Inflammatory macrophage (primary cell): ENCODE data around the gene WIPF3.

Experiments used
- DNase-seq, 2 donors: peaks; one replicate each; pipeline ENCODE4 v3.0.0-alpha.2; 2020 to 2022

The WIPF3 gene

DNA sequence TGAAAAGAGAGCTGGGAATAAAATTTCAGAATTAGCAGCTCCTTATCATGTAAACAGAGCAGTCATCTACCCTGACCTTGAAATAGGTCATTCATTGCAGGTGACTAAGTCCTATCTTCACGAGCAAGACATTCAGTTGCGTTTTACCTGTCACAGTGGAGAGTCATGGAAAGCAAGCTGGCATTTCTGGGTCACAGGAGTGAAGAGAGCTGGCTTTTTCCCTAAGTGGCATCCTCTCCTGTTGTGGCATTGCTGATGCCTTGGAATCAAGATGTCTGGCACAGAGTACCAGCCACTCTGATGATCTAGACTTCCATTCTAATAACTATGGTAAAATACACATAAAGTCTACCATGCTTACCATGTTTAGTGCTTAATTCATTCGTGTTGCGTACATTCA, 112.5 kb downstream of the WIPF3 start:
- DNase-seq, result no peak

DNA sequence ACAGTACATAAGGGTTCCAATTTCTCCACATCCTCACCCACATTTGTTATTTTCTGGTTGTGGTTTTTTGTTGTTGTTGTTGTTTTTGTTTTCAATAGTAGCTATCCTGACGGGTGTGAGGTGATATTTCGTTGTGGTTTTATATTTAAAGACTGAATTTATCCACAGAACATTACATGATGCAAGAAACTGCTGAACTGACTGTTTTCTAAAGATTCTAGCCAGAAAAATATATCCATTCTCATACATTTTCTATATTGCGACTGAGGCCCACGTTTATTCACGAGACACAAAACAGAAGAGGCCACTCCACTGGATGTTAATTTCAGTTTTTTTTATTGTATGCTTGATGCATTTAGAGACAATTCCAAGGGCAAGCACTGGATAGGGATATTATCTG, 113.5 kb downstream of the WIPF3 start:
- no peak for DNase-seq

DNA sequence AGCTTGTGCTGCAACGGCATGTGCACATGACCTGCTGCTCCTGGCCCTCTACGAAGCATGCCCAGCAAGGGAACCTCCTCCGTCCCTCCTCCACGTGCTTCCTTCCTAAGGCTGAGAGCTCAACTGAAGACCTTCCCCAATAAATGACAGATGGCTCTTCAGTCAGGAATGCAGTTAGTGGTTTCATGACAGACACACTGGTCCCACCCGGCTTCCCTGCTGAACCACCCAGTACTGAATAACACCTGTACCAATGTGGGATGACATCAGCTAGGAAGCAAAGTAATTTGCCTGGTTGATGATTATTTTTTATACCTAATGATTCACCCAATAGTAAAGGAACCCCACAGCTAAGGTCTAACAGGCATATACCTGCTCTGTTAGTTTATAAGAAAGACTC, 114.2 kb downstream of the WIPF3 start:
- DNase-seq, result no peak

DNA sequence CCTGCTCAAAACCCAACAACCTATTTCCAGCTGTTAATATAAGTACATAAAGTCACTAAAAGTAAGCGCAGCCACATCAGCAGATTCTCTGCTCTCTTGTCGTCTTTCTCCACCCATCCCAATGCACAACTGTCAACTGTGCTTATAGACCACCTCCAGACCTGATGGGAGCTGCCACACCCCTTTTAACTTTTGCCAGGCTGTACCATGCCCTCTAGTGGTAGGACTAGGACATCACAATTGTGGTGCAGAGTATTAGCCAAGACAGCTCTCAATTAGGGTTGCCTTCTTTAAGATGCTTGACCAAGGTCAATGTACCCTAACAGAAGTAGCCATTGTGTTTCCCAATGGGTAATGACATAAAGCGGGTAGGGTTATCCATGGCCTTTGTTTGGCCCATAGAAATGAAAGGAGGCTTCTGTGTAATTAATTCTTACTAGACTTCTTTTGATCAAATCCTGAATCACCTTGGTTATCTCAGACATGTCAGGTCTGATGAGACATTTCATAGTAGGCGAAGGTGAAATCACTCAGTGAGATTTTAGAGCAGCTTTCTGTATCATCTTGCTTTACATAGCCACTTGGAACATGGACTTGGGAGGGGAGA, 115.2 kb downstream of the WIPF3 start:
- peak; percentile 65 to 70 for DNase-seq

DNA sequence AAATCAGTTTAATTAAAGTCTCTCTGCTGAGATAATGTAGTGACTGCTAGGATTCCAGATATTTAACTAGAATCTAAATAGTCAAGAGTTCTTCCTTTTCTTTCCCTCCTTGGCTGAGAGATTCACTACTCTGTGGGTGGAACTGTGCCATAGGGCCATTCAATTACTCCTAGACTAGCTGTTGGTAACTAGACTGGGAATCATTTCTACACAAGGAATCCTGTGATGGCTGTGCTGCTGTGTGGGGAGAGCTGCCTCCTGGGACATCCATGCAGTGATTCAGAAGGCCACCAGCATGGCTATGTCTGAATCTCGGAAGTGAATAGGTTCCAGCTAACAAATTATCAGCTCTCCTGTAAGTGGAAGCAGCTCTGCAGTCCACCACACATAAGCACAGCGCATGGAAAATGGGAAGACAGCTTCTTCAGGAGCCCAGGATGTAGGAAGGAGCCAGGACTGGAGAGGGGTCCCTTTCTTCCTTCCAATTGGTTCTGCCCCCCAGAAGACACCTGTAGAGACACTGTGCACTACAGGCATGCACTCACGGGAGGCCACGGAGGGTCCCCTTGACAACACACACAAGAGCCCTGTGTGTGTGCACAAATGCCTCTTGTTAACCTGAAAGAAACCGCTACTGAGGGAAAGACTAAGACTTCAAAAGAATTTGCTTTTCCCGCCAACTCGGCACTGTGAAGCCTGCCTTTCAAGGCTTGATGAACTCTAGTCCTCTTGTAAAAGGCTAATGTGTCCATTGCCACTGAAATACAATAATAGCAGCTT, 116.8 kb downstream of the WIPF3 start:
- no peak for DNase-seq

DNA sequence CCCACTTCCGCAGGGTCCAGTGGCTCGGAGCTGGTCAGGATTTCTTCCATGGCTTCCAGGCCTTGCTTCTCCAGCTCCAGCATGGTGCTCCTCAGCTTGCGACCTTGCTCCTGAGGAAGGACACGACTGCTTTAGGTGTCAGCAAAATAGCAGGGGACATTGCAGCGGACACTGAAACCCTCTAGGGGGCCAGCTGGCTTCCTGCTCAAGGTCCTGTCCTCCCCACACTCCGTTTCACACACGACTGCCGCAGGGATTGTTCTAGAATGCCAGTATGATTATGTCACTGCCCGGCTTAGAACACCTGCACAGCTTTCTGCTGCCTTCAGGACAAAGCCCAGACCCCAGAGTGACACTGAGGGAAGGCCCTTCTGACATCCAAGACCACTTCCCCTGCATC, 117.7 kb downstream of the WIPF3 start:
- DNase-seq, result no peak

DNA sequence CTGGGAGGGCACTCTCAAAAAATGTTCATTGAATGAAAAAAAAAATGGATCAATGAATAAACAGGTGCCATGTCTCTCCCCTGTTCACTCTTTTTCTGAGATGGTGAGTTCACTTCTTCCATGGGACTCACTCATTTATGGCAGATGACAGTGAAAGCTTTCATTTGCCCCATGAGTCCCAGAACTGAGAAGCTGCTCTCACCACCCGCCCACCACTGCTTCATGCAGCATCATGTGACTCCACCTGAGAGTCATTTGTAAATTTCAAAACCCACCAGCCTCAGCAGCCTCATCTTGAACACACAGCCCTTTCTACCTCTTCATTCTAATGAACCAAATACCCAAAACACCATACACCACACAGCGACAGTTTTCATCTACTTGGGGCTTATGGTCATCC, 118.4 kb downstream of the WIPF3 start:
- DNase-seq, result peak in 1 of 2 donors; percentile 33

DNA sequence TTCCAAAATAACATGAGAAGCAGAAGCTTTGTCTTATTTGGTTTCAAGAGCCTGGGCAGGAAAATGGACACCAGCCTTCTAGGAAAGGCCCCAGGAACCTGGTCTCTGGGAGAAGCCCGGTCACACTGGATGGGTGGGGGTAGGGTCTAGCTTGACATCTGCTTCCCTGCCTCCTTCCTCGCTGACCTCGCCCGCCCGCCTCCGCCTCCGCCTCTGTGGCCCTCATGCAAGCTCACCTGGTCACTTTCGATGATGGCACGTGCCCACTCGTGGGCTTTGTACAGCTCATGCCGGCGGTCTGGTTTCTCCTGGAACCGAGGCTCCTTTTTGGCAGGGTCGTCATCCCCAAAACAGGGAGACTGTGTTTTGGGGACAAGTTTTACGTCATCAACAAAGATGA, 119.9 kb downstream of the WIPF3 start:
- no peak for DNase-seq

DNA sequence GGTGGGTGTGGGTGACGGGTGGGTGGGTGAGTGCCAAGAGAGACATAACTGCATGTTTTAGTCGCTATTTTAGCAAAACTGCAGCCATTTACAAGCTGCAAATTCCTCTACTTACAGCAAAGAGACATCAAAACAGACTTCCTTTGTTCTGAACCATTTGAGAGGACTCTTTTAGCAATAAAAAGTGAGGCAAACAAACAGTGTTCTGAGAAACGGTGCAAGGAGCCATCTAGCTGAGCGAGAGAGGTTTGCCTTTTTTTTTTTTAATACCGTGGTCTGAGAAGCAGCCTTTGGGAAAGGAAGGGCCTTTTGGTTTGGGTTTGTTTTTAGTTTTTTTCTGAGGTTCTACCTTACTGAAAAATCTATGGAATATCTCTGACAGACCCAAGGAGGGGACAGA, 120.4 kb downstream of the WIPF3 start:
- DNase-seq, result no peak

DNA sequence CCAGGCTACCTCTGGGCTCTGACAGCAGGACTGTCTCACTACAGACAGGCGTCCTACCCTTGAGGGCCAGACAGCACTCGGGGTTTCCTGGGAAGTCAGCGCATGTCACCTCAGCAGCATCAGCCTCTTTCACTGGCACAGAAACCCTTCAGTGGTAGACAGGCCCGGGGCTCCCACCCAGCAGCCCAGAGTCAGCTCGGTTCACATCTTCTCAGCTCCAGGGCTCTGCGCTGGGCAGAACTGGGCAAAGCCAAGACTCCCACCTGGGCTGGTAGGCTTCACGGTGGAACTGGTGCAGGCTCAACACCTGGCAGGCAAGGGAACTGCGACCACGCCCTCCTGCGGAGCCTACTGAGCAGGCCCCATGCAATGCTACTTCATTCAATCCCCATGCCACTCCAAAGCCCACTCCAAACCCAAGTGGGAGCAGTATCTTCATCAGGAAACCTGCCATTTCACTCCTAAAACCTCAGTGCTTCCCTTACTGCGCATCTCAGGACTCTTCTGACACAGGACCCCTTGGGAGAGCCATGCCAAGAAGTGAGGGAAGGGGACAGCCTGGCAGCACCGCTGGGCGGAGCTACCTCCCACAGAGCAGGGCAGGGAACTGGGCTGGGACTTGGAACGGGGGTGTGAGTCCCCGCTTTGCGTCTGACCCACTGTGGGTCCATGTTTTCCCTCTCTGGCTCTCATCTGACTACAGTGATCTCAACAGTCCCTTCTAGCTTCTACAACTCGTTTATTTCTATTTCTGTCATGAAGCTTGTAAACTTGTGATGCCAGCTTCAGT, 122.9 kb downstream of the WIPF3 start:
- DNase-seq, result no peak

DNA sequence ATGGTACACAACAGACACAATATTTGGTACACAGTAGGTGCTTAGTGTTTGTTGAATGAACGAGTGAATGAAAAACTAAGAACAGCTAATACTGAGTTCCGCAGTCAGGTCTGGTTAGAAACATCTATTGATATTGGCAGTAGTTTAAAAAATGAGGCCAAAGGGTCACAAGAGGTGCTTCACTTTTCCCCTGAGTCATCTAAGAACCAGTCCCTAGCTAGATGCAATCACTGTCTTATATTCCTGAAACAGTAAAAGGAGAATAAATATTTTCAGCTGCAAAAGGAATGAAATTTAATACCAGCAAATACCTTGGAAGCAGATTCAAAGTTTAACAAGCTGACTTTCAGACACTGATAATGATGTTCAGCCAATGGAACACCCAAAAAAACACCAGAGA, 128.8 kb downstream of the WIPF3 start:
- no peak for DNase-seq

DNA sequence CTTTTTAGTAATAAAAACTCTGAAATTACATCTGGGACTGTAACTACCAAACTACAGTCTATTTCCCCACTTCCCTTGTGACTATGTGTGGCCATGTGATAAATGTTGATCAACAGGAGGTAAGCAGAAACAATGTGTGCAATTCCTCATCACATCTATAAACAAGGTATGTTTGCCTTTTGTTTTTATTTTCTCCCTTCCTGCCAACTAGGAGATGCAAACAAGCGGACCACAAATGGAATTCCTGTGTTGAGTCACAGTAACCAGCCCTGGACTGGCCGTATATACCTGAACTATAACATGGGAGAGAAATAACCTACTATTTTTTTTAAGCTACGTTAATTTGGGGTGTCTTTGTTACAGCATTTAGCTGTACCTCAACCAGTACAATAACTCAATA, 130.8 kb downstream of the WIPF3 start:
- peak in 1 of 2 donors; percentile 15 for DNase-seq

DNA sequence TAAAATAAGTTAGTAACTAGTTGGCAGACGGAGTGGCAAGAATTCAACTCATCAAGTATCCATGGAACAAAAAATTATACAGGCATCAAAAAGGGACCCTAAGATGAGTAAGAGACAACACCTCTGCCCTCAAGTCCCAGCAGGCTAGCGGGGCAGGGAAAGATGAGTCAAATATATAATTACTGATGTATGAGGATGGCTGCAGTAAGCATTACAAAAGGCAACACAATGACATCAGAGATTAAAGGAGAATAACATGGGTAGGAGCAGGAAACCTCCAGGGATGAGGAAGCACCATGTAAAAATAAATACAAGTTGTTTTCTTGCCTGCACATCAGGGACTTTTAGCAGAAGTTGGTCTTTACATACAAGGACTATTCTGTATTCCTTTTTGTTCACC, 133.9 kb downstream of the WIPF3 start:
- no peak for DNase-seq

DNA sequence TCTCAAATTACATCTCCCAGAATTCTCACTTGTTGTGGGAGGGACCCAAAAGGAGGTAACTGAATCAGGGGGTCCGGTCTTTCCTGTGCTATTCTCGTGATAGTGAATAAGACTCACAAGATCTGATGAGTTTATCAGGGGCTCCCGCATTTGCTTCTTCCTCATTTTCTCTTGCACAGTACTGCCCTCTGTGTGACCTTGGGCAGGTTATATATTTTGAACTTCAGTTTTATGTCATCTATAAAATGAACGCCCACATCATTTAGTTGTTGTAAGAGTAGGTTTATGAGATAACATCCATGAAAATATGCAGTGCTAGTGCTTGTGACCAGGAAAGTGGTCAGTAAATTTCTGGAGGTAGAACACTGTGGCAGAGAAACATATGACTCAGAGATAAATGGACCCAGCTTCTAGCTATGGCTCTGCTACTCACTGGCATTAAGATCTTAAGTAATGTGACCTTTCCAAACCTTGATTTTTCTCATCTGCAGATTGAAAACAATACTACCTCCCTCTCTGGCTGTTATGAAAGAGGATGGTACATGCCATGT, 139.0 kb downstream of the WIPF3 start:
- DNase-seq, result no peak

DNA sequence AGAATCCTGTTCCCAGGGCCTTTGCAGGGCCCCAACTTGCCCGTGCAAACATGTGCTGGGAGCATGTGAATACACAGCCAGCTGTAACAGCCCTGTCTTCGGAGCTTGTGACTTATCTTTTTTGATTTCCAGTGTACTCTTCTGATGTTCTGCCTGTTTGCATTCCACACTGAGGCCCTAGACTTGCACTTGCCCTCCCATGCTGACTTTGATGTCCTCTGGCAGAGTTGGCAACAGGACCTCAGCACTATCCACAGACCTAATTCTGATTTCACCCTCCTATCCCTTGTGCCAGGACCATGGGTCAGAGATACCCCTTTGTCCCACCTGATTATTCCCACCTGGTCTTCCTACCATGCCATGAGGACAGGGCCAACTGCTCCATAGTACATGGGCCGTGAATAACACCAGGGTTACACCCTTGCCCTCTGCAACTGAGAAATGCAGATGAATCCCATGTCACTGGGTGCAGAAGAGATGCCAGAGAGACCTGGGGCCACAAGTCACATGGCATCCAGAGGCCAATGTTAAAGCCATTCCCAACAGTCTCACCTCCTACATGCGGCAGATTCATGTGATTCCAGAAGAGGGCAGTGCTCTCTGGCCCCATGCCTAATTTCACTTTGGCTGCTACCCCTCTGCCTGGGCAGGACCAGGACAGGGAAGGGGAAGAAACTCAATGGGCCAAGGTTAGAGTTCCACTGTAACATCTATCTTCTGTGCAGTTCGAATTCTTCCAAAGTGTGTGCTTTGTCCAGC, 140.3 kb downstream of the WIPF3 start:
- DNase-seq, result peak; percentile 23 to 39

DNA sequence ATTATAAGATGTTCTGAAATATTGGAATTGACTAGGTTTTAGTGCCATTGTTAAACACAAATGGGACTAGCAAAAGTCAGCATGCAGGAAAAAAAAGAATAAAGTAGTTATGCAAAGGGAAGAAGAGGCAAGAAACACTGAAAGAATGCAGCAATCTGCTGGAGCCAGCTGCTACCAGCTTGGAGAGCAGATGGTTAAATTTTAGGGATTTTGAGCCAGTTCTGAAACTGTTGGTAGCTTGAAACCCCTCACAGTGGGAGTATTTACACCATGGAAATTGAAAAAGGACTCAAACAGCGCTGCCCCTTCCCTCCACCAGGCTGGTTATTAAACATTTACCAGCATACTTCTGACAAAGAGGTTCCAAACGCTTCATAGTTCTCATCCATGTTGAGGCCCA, 142.3 kb downstream of the WIPF3 start:
- no peak for DNase-seq

DNA sequence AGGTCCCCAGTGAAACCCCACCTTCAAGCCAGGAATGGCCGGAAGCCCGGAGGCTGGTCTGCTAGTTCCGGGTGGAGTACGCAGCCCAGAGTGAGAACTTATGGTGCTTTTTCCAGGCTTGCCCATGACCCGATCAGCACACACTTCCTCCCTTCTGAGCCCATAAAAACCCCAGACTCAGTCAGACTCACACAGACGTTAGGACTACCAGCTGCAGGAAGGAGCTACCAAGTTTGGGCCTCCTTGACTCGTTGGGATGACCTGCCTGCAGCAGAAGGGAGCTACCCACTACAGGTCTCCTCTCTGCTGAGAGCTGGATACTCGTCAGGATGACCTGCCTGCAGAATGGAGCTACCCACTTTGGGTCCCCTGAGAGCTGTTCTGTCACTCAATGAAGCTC, 144.2 kb downstream of the WIPF3 start:
- DNase-seq, result no peak

DNA sequence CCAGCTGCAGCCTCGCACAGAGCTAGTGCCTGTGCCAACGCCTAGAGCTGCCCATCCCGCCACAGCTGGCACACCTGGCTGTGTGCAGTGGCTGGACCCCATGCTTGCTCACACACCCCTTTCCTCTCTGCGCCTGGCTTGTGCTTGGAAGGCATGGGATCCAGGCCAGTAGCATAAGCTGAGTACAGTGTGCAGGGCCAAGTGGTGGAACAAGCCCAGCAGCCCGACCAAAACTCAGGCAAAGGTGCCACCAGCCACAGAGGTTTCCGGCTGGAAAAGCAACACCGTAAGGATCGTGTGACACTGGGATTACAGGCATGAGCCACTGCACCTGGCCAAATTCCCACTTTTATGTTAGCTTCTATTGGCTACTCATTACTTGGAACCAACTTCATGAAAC, 144.9 kb downstream of the WIPF3 start:
- DNase-seq, result no peak

DNA sequence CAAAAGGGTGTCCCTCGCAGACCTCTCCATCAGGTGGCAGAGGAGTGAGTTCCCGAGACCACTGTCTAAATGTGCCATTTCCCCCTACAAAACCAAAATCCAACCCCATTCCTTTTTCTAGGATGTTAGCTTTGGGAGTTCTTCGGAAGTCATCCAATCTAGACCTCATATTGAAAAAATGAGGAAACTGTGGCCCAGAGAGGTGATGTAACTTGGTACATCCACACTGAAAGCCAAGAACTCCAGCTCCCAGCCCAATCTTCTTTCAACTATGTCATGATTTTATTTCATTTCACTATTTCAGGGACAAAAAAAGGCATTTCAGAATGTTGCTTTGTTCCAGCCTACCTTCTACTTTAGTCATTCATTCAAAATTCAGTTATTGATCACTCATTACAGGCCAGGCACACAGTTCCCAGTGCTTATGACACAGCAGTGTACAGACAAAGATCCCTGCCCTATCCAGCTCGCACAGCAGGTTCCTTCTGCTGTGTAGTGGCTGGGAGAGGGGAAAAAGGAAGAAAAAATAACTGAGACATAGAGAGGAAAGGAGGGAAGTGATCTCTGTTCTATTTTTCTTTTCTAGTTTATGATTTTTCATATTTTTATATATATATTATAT, 147.5 kb downstream of the WIPF3 start:
- peak; percentile 50 to 51 for DNase-seq

DNA sequence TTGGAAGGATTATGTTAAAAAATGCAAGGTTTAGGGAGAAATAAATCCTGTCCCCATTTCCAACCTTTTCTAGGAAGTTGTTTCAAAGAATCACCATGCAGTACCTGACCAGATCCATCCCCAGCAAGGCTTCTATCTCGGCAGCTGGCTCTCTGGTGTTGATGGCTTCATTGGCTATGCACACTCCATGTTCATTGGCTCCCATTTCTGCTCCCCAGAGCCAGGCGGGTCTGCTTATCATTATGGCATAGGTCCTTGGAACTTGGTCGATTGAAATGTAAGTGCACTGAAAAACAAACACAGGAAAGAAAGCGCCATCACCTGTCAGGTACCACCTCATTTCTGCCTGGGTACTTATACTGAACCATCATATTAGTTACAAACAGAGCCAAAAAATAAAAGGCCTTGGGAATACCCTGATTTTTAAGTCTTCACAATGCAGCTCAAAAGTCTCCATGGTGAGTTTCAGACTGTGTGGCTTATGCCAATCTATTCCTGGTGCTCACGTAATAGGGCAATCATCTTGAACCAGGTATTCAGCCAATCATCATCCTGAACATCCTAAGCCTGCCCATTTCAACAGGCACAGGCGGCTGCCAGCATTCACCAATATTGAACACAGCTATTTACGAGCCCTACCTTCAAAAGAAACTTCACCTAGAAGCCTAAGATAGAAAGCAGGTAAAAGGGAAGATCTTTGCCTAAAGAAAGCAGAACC, 148.9 kb downstream of the WIPF3 start:
- DNase-seq, result no peak

DNA sequence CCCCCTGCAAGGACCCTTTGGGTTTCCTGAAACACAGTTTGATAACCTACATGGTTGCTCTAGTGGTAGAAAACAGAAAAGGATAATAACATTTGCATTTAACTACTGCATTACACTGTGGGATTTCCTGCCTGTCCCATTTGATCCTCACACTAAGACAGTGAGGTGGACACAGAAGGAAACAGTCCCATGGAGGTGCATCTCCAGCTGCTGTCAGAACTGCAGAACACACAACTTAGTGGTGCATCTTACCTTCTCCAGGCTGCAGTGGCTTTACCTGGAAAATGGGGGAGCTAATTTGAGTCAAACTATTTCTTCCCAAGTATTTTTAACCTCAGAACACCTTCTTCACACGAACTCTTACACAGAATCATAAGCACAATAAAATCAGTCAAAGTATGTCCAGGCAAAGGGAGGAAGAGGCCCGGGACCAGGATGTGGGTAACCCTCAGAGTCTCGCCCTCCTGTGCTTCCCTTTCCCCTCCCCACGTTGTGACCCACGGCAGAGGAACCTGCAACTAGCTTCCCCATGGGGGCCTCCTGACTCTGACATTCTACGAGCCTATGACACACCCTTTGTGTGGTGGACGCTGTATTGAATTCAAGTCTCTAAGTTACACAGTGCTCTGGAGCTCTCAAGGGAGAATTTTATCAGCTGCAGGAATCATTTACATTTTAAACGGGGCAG, 149.6 kb downstream of the WIPF3 start:
- peak; percentile 75 to 81 for DNase-seq
